H1 (cell line): ENCODE results near the gene MIER1. TPM values are rescaled to one million over a fixed set of nuclear protein-coding genes. Genes with fewer than 3 reads are reported as not detected.

Experiments
- CEBPB ChIP-seq: IDR thresholded peaks from 2 replicates; pipeline ENCODE4 v1.6.1; 2012; ENCODE audit warnings: low read depth, low read length
- CHD1 ChIP-seq: IDR thresholded peaks from 2 replicates; pipeline ENCODE4 v1.6.1; 2012; ENCODE audit warnings: low read depth, low read length, improper control_type of control experiment
- EP300 ChIP-seq, 2 experiments: IDR thresholded peaks; 1 replicate in 1 of 2; 2 replicates in 1 of 2; pipeline ENCODE4 v1.6.1; 2011 to 2012; ENCODE audit warnings: low read depth in 2 of 2, low read length in 2 of 2, mild to moderate bottlenecking in 2 of 2, borderline replicate concordance in 1 of 2, inconsistent platforms in 1 of 2, moderate library complexity in 1 of 2
- polyA plus RNA-seq, 7 experiments: library from polyadenylated mRNA; depleted of rRNA in 3 of 7; stranded (reverse) in 5 of 7; unstranded in 2 of 7; fragments of >200 nt in 5 of 7; fragments of 200-250 nt in 2 of 7; gene quantifications; 1 replicate in 5 of 7; 2 replicates in 1 of 7; 4 replicates in 1 of 7; pipeline versions ENCODE4 v1.2.1 to v1.2.3, GENCODE V29; 2011 to 2013; ENCODE audit warnings: missing spikeins in 2 of 7, mixed read lengths in 2 of 7
- total RNA-seq: library from RNA; stranded (reverse); fragmentation: NEBNext Ultra II Directional; extraction: Animal tissue kit (Norgen Biotek cat#: 25700); gene quantifications from 2 replicates; pipeline ENCODE4 v1.2.1, GENCODE V29; 2021
- TF ChIP-seq, protein P1 (sequence below): IDR thresholded peaks from 2 replicates; pipeline ENCODE4 v1.6.1; 2012; ENCODE audit warnings: inconsistent platforms

MIER1 gene
- total and polyA plus RNA-seq, 2 of the 8 experiments (the other 6 are each of a cell fraction or from before 2014, with no cell fraction given), result 5.2 to 33.5 TPM

DNA sequence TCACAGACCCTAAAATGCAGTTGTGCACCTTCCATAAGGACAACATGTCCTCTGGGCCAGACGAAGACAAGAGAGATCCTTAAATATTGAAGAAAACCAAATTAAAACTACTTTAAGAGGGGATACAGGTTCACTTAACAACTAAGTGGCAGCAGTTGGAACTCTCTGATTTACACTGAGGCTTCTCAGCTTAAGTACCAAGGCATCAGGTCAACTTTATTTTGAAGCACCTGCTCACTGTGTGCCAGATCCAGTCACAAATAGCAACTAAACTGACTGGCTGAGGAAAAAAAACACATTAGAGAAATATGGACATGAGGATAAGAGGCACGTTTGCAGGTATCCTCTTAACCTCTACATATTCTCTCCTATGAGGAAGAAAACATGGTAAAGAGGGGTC, 96.0 kb downstream of the MIER1 start (continued):
- TF ChIP-seq EP300 (IDR thresholded peaks at IDR 0.05; ENCODE audit: borderline replicate concordance in 1 of 2, low read depth in 2 of 2, low read length in 2 of 2) (no peak), CEBPB (no peak), CHD1 (no peak)
- TF ChIP-seq, protein P1, sequence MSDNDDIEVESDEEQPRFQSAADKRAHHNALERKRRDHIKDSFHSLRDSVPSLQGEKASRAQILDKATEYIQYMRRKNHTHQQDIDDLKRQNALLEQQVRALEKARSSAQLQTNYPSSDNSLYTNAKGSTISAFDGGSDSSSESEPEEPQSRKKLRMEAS, result no peak
- TF ChIP-seq, all 59 proteins: peak for 0
